GM19324 (cell line): ENCODE measurements around the gene ZDHHC16.
A peak's percentile ranks its signal among the peaks of the same experiment; 100 is the strongest.
"Not testable (repeated sequence)": the region's sequence is repeated elsewhere in the genome, so short reads cannot be mapped to it uniquely, and the experiment has no call there.

Experiments
- ATAC-seq: cut with Tn5 transposase; IDR thresholded peaks from one replicate; pipeline ENCODE4 v1.9.1; 2021; ENCODE audit warnings: mild to moderate bottlenecking, moderate library complexity; ENCODE audit not compliant: unreplicated experiment, low FRiP score

The ZDHHC16 gene

DNA sequence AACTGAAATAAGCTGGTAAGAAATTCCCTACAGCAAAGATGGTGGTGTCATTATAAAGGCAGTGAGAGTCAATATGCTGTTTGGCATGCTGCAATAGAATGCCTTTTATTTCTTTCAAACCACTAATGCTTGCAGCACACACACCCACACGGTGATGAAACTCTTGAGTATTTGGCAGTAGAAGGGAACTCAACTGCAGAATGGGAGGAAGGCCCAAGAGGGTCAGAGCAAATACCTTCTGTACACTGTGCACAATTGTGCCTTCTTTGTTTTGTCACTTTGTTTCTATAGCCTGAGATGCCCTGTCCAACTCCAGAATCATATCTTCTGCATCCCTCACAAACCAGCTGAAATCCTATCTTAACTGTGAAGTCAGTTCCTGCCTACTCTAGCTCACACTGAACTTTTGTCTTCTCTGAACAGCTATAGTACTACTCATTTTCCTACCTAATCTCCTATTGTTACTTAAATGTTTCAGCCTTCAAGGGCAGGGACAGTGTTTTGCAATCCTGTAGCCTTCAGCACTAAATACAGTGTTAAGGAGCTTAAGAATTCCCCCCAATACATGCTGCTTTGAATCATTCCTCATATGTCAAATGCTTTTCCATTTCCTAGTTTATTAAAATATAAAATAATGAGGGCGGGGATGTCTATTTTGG, 30.1 kb downstream of the ZDHHC16 start:
- ATAC-seq, result no peak

DNA sequence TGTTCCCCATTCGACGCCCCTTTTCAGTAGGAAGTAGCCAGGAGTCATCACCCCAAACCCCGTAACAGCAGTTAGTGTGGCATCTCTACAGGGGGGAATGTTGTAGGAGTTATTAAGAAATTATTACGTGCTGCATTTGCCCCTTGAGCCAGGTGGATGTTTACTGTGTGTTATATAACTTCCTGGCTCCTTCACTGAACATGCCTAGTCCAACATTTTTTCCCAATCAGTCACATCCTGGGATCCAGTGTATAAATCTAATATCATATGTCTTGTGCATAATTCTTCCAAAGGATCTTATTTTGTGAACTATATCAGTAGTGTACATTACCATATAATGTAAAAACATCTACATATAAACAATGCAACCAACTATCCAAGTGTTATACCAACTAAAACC, 33.4 kb downstream of the ZDHHC16 start:
- not testable (repeated sequence) for ATAC-seq

DNA sequence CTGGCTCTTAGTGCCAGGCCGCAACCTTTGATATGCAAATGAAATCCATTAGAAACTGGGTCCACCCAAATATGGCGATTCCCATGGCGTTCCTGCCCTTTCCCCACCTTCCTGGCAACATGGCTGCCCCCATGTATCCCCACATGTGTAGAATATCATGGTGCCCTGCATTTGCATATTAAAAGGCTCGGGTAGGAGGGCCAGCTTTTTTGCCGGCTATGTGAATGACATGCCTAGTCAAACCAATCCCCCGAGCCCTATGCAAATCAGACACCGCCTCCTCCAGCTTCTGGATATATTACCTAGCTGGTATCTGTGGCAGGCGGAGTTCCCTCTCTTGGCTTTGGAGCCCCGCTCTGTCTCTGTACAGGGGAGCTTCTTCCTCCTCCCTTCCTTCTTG, 34.0 kb downstream of the ZDHHC16 start:
- ATAC-seq, result no peak

DNA sequence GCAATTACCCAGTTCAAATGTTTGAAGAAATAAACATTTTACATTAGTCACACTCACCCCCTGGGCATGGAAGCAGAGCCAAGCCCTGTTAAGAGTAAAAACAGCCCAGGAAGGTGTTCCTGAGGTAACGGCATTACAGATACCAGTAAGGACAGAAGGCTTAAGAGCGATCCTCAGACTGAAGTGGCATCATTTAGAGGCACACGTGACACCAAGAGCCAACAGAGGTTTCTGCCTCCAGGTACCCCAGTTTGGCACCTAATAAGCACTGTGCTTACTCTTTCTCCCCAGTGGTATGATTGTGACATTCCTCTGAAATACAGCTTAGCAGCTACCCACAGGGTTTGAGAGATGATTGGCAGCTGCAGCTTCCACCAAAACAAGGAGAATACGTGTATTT, 35.1 kb downstream of the ZDHHC16 start:
- no peak for ATAC-seq

DNA sequence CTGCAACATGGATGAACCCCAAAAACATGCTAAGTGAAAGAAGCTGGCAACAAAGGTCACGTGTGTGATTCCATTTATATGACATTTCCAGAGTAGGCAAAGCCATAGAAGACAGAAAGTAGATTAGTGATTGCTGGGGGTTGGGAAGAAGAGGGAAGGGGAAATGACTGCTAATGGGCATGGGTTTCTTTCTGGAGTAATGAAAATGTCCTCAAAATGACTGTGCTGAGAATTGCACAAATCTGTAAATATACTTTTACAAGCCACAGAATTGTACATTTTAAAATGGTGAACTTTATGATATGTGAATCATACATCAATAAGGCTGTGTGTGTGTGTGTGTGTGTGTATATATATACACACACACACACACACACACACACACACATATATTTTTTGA, 36.4 kb downstream of the ZDHHC16 start:
- ATAC-seq, result no peak

DNA sequence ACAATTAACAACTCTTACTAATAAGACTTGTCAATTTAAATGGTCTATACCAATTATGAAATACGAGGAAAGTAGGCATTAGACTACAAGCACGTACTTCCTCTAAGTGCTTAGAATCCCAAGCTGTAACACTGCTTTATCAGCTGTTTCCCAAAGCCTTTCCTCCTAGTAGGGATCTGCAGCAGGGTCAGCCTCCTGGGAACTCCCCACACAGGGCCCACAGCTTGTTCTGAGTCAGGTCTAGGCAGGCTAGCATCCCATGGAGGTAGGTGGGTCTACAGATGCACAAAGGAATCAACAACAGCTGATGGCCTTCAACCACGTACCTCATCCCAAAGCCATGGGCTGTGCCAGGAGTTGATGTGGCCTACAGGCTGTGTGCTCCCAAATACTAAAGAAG, 37.5 kb downstream of the ZDHHC16 start:
- no peak for ATAC-seq

DNA sequence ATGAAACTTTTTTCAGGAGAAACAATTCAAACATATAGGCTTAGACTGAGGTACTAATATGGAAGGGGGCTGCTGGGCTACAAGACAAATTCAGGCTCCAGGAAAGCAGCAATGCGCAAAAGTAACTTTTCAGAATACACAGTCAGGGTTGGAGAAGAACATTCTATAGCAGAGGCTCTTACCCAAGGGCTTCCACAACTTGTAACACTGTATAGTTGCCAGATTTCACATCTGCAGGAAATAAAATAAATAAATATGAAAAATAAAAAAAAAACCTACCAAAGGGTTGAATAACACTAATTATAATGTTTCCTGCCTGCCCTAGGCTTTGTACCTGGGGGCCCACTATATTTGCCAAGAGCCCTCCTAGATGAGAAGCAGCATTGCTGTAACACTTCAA, 37.9 kb downstream of the ZDHHC16 start:
- ATAC-seq, result no peak

DNA sequence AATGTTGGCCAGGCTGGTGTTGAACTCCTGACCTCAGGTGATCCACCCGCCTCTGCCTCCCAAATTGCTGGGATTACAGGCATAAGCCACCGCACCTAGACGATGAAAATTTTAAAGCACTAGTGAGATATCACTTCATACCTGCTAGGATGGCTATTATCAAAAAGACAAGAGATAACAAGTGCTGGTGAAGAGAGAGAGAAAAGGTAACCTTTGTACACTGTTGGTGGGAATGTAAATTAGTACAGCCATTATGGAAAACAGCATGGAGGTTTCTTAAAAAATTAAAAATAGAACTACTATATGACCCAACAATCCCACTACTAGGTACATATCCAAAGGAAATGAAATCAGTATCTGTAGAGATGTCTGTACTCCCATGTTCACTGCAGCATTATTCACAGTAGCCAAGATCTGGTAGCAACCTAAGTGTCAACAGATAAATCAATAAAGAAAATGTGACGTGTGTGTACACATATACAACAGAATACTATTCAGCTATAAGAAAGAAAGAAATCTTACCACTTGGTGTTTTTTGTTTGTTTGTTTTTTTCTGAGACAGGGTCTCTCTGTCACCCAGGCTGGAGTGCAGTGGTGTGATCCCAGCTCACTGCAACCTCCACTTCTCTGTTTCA, 39.8 kb downstream of the ZDHHC16 start:
- ATAC-seq, result no peak

DNA sequence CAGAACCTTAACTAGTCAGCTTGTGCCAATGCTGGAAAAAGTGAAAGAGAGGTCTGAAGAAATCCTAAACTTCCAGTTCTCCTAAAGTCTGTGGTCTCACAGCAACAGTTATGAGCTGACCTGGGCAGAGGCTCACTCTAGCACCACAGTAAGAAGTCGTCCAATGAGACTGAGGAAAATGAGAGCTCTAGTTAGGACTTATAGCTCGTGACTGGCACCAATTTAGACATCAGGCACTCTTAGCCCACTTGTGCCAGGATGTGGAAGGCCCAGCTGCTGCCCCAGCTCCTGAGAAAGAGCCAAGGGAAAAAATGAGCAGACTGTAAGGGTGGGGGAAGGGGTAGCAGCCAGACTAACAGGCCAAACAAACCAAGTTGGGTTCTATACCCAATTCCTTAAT, 44.6 kb downstream of the ZDHHC16 start:
- ATAC-seq, result no peak

DNA sequence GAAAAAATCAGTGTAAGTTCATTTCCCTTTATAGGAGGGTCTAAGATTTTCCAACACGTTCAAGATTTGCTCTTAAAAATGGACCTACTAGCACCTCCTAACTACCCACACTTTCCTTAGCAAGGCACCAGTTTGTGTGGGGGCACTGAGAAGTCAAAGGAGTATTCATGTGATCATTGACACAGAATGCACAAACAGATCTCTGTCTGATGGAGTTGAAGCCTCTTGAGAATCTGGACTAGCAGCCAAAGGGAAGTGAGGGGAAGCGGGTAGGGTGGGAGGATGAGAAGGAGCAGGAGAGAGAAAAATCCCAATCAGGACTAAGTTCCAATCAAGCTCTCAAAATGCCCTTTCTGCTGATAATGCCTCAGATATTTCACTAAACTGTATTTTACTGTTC, 48.2 kb downstream of the ZDHHC16 start:
- ATAC-seq, result no peak

DNA sequence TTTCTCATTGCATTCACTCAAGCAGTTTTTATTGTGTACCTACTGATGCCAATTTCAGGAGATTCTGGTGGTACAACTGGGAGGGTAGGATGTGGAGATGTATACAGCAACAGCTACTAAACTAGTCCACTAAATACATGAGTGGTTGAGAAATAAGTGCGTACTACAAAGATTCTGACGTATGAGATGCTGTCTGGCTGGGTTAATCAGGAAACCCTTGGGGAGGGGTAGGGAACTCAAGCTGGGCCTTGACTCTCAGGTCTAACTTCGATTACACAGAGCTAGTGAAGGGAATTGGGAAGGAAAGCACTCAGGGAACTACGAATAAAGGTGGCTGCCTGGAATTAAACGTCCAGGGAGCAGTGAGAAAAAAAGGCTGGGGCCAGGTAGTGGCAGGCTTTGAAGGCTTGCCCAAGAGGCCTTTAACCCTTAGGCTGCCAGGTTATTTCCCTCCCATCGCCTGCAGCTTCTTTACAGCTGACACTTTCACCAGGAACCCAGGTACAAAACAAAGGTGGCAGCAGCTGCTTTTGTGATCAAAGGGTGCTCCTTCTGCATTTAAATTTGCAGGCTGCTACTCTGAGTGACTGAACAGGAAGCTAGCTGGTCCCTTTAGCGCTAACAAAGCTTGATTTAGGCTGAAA, 49.0 kb downstream of the ZDHHC16 start:
- ATAC-seq, result no peak

DNA sequence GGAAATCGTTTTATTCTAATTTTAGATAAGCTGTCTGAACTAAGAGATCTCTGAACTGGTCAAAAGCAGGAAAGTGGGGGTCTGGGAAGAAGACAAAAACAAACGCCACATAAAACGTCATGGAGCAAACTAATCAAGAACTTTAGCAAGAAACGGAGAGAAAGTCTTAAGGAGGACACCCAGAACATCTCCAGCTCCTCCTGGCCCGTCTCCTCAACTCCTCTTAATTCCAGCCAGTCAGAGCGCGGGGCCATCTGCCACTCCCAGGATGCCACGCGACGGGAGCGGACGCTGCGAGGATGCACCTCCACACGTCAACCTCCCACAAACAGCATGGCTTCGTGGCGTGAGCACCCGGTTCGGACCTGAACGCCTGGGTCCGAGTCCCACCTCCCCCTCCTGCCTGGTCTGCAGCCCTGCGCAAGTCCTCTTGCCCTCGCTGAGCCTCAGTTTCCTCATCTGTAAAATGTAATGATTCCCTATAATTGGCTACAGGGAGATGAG, 51.6 kb downstream of the ZDHHC16 start:
- ATAC-seq, result no peak

DNA sequence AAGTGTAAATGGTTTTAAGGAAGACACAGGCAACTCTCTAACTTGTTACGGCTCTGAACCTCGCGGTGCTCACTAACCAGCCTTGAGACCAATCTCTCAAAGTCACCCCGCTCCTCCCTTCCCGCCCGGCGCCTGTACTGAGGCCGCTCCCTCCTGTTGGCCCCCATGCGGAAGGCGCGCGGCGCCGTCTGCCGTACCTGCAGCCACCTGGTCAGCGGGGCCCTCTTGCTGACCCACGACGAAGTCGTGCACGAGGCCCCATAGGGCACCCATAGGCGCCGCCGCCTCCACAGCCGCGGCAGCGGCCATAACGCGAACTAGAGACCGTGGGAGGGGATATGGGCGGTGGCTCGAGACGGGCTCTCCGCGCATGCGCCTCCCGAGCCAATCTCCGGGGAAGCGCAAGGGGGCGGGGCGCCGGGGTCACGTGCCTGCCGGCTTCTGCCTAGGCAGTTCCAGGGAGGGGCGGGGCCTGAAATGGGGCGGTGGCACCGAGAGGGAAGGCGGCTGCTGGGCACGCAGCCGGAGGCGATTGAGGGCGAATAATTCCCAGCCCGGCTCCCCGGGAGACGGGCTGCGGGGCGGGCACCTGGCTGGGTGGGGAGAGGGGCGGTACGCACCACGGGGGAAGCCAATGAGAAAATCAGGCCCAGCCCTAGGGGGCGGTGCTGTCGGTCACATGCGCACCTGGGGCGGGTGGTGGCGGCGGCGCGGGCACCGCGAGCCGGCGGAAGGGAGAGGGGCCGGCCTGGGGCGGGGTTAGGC, 52.3 kb downstream of the ZDHHC16 start, which contains the start of gene MMS19:
TSS of gene MMS19 (minus strand) at position 347 of the 765 bp plus-strand sequence. CDS start at position 309, 38 bp downstream.
- ATAC-seq, result peak; percentile 95

DNA sequence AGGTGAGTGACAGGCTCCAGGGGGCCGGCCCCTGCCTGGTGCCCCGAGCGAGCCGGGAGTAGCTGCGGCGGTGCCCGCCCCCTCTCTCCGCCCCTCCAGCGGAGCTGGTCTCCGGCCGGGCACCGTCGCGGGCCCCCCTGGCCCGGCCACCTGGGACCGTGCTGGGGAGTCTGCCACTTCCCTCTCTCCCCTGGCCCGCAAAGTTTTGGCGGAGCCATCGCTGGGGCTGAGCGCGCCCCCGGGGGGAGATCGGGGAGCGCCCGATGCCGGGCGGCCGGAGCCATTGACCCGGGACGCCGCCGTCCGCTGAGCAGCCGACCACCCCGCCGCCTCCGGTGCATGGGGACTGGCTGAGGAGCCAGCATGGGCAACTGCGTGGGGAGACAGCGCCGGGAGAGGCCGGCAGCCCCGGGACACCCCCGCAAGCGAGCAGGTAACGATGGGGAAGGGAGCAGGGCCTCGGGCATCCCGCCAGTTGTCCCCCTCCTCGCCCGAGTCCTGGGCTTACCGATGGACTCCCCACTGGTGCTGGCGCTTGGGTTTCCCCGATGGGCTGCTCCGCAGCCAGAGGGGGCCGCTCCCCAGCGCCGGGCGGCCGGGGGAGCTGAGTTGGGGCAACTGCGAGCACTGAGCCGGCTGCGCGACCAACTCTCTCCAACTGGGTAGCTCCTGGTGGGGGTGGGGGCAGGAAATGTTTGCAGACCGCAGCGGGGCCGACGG, 53.0 kb downstream of the ZDHHC16 start, which contains the start of gene UBTD1:
TSS of gene UBTD1 (plus strand) at position 84 of the 720 bp plus-strand sequence. CDS start at position 364, 280 bp downstream.
- peak; percentile 0 for ATAC-seq

DNA sequence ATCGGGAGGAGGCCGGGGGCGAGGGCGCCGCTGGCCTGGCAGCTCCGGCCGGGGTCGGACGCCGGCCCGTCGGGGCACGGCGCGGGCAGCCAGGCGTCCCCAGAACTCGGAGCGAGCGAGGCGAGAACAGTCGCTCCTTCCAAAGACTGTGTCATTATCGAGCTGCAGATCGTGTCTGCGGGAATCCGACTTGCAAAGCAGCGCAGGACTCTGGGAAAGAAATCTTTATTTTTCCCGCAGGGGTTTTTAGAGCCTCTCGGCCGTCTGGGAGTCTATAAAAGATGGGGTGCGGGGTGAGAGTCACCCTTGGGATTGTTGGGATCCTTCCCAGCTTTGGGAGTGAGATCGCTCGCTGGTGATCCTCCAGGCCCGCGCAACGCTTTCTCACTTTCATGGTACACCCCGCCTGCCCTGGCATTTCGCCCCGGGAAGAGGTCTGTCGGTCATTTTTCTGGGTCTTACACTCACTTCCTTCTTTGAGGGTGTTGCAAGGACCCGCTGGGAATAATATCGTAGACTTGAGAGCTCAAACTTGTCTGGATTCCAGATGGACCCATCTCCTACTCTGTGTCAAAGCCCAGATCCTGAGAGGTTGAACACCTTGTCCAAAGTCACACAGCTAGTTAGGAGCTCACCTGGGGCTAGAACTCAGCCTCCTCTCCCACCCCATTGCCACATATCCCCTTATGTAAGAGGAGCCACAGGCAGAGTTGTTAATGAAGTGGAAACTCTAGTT, 53.8 kb downstream of the ZDHHC16 start:
- no peak for ATAC-seq

DNA sequence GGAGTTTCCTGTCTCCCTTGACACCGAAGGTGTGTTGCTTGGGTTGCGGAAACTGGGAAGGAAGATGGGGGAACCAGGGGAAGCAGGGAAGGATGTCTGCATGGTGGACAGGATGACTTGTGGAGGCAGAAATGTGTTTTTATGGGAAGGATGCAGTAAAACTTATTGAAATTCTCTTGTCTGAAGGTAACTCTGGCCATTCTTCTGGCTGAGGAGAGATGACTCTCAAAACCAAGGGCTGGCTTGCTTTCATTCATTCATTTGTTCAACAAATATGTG, 54.3 kb downstream of the ZDHHC16 start:
- no peak for ATAC-seq

DNA sequence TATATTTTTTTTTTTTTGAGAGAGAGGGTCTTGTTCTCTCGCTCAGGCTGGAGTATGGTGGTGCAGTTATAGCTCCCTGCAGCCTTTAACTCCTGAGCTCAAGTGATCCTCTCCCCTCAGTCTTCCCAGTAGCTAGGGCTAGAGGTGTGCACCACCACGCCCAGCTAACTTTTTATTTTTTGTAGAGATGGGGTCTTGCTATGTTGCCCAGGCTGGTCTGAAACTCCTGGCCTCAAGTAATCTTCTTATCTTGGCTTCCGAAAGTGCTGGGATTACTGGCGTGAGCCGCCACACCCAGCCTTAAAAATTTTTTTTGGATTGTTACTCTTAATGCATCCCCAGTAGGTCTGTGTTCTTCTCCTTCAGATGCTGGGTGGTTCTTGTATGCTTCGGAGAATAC, 56.9 kb downstream of the ZDHHC16 start:
- ATAC-seq, result no peak

DNA sequence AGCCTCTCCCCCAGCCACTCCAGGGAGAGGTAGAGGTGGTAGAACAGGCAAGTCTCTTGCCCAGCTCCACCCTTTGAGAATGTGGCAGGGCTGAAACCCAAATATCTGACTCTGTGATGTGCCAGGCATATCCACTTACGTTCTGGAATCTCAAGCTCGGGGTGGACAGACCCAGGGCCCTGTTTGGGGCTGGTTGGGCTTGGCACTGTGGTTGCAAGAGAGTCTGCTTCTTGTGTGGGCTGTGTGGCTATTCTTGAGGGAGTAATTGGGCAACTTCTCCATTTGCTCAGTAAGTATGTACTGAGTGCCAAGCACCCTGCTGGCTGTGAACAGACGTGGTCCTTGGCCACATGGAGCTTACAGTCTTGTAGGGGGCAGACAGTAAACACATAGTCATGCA, 57.4 kb downstream of the ZDHHC16 start:
- no peak for ATAC-seq

DNA sequence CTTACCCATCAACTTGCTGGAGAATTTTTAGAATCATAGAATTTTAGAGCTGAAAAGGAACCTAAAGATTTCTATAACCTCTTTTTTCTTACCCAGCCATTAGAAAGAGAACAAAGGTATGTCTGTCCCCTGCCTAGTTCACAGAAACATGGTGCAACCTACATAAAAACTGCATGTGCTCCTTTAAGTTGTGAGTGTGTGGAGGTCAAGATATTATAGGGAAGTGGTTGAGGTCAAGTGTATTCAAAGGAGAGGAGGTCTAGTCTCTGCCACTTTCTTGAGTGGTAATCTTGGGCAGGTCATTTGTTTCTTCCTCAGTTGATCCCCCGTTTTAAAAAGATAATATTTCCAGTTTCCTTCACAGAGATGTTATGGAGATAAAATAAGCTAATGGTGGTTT, 59.2 kb downstream of the ZDHHC16 start:
- no peak for ATAC-seq
